GM06990 (cell line): ENCODE data around the gene ZNF223.

ENCODE experiments used
- DNase-seq: peaks from one replicate; pipeline ENCODE4 v3.0.0-alpha.2; 2011; ENCODE audit not compliant: insufficient read length; ENCODE audit errors: extremely low read depth
- H3K27me3 ChIP-seq: replicated peaks from 2 replicates; pipeline ENCODE4 v1.6.0; 2011; ENCODE audit warnings: low read length; ENCODE audit not compliant: control insufficient read depth, insufficient read depth
- H3K36me3 ChIP-seq: 2 replicates; pipeline ENCODE4 v1.5.1; 2011; ENCODE audit warnings: low read length; ENCODE audit not compliant: control insufficient read depth, insufficient read depth
- H3K4me3 ChIP-seq: replicated peaks from 2 replicates; pipeline ENCODE4 v1.5.1; 2011; ENCODE audit warnings: low read depth, mild to moderate bottlenecking, control low read depth, low read length
- CTCF ChIP-seq: IDR thresholded peaks from 2 replicates; pipeline ENCODE4 v1.5.1; 2011; ENCODE audit warnings: low read length, control low read depth, mild to moderate bottlenecking, inconsistent platforms; ENCODE audit not compliant: insufficient read depth, poor library complexity, severe bottlenecking

ZNF223 gene

GRCh38 chr19:44072543-44073401, 20.9 kb downstream of the ZNF223 start:
- no peaks in the 10 kb centered on the region for H3K27me3 ChIP-seq
- peak overlapping the region; percentile 62 for H3K4me3 ChIP-seq
- no peak for DNase-seq
- no peak for TF ChIP-seq CTCF
- no peaks in the 10 kb centered on the region for H3K36me3 ChIP-seq

- H3K4me3 ChIP-seq: no peak overlapping the region
- no peak for DNase-seq
- no peak for TF ChIP-seq CTCF
- H3K36me3 ChIP-seq: no peaks in the 10 kb centered on the region
- H3K27me3 ChIP-seq: no peaks in the 10 kb centered on the region
These were observed 24.5 kb downstream of the ZNF223 start for GRCh38 chr19:44076325-44076724.

GRCh38 chr19:44092108-44092507, 40.3 kb downstream of the ZNF223 start:
- no peaks in the 10 kb centered on the region for H3K27me3 ChIP-seq
- no peak for TF ChIP-seq CTCF
- H3K4me3 ChIP-seq: no peak overlapping the region
- H3K36me3 ChIP-seq: peaks cover 2% of the 10 kb centered on the region; the same call in 1 of the 2 replicates
- DNase-seq: no peak

- no peak for TF ChIP-seq CTCF
- H3K27me3 ChIP-seq: no peaks in the 10 kb centered on the region
- peak within 1 kb of the TSS; percentile 74 for H3K4me3 ChIP-seq
- H3K36me3 ChIP-seq: peaks cover 4% of the 10 kb centered on the region
- peak; percentile 85 for DNase-seq
These were observed 42.3 kb downstream of the ZNF223 start, which contains the start of gene ZNF224 for GRCh38 chr19:44093931-44094765. TSS of gene ZNF224 (plus strand) at chr19:44094361. CDS start at chr19:44097874, 3,513 bp downstream.

- H3K36me3 ChIP-seq: peaks cover 9% of the 10 kb centered on the region
- no peak for TF ChIP-seq CTCF
- H3K4me3 ChIP-seq: no peak overlapping the region
These were observed 55.9 kb downstream of the ZNF223 start for GRCh38 chr19:44107751-44108150.

More at GRCh38 chr19:44107751-44108150, 55.9 kb downstream of the ZNF223 start:
- no peaks in the 10 kb centered on the region for H3K27me3 ChIP-seq
- DNase-seq: no peak
